Ectodermal cell (in vitro differentiated cells): ENCODE results near the gene SNAI3.

Source experiments
- H3K27ac ChIP-seq: 2 replicates; pipeline ENCODE4 v1.7.0; 2013; ENCODE audit warnings: mild to moderate bottlenecking, low read depth, low read length; ENCODE audit not compliant: insufficient read depth, poor library complexity, severe bottlenecking
- H3K27me3 ChIP-seq: 2 replicates; pipeline ENCODE4 v1.7.0; 2013; ENCODE audit warnings: mild to moderate bottlenecking, low read length; ENCODE audit not compliant: insufficient read depth, control insufficient read depth, poor library complexity, severe bottlenecking
- H3K36me3 ChIP-seq: one replicate; pipeline ENCODE4 v1.7.0; 2013; ENCODE audit warnings: low read length; ENCODE audit not compliant: control insufficient read depth, insufficient read depth
- H3K4me1 ChIP-seq: one replicate; pipeline ENCODE4 v1.7.0; 2013; ENCODE audit warnings: low read length; ENCODE audit not compliant: control insufficient read depth, insufficient read depth
- H3K4me3 ChIP-seq: 2 replicates; pipeline ENCODE4 v1.7.0; 2013; ENCODE audit warnings: low read depth, low read length, control low read depth; ENCODE audit not compliant: insufficient read depth
- H3K9me3 ChIP-seq: 2 replicates; pipeline ENCODE4 v1.7.0; 2013; ENCODE audit warnings: mild to moderate bottlenecking, low read length, moderate library complexity; ENCODE audit not compliant: control insufficient read depth
- WGBS, 2 experiments: methylation state at CpG; one replicate each; pipeline ENCODE4 v1.1.7; 2013; ENCODE audit warnings: missing lambda C conversion rate in 2 of 2; 5-methylcytosine and 5-hydroxymethylcytosine counted together

The SNAI3 gene

DNA sequence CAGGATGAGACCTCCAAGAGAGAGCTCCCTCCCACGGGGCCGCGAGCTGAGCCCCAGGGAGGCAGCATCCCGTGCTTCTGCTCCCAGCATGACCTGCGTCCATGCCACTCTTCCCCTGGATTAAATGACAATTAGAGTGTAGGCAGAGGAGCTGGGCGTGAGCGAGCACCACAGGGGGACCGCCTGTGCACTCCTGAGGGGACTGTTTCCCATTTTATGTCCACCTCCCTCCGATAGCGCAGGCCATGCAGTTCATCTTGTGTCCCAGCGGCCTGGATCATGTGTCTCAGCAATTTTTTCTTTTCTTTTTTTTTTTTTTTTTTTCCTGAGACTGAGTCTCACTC is 53.7 kb downstream of the SNAI3 start:
- Histone ChIP-seq H3K9me3 (no peaks in the 10 kb centered on the region), H3K27ac (no peak overlapping the region), H3K27me3 (peaks cover 21% of the 10 kb centered on the region), H3K36me3 (peaks cover 2% of the 10 kb centered on the region), H3K4me3 (no peak overlapping the region), H3K4me1 (peaks cover 10% of the 10 kb centered on the region)
- WGBS, 2 experiments, result 91 to 93% methylated on average over 11 of the region's 11 CpGs

DNA sequence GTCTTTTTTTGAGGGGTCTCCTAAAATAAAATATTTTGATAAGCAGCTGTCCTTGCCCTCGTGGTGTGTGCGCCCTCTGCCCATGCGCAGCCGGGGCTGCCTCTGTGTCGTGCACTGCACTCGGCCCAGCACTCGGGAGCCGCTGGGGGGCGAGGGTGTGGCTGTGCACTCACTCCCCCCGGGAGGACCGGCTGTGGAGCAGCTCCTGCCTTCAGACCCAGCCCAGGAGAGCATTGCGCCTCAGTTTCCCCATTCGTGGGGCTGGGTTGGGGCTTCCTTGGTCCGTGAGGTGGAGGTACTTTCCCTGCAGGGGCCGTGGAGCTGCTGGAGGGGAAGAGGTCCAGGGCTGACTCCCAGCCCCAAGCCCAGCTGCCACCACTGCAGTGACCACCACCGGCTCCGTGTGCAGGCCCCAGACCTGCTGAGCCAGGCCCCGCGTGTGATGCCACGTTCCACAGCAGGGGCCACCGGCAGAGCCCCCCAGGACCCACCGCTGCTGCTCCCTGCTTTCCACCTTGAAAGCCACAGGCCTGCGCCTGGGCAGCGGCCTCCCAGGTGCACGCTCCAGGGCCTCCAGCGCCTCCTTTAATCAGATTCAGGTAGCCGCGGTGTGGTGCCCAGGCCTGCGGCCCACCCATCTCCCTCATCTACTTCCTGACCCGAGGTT is 54.3 kb downstream of the SNAI3 start:
- H3K27ac ChIP-seq, result no peak overlapping the region
- H3K4me1 ChIP-seq, result peaks cover 10% of the 10 kb centered on the region
- no peaks in the 10 kb centered on the region for H3K9me3 ChIP-seq
- WGBS, 2 experiments, result 92 to 93% methylated on average over 30 of the region's 30 CpGs
- H3K27me3 ChIP-seq, result peaks cover 21% of the 10 kb centered on the region
- no peak overlapping the region for H3K4me3 ChIP-seq
- peaks cover 2% of the 10 kb centered on the region for H3K36me3 ChIP-seq

DNA sequence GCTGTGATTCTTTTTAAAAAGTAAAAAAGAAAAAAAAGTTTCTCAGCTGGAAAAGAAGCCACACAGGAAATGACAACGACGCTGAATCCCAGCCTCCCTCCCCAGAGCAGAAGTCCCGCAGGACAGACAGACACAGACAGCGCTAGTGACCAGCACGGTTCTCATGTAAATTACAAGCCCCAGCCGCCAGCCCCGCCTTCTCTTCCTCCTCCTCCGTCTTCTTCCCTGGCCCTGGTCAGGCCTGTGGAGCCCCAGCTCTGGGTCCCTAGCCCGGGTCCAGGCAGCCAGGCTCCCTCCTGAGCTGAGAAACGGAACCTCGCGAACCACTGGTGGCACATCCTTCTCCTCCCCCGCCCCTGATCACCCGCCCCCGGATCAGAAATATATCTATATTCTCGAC is 54.9 kb downstream of the SNAI3 start:
- peaks cover 2% of the 10 kb centered on the region for H3K36me3 ChIP-seq
- peaks cover 10% of the 10 kb centered on the region for H3K4me1 ChIP-seq
- peaks cover 21% of the 10 kb centered on the region for H3K27me3 ChIP-seq
- 77 to 83% methylated on average over 13 to 16 of the region's 16 CpGs for WGBS, 2 experiments
- H3K4me3 ChIP-seq, result no peak overlapping the region
- H3K27ac ChIP-seq, result no peak overlapping the region
- no peaks in the 10 kb centered on the region for H3K9me3 ChIP-seq

DNA sequence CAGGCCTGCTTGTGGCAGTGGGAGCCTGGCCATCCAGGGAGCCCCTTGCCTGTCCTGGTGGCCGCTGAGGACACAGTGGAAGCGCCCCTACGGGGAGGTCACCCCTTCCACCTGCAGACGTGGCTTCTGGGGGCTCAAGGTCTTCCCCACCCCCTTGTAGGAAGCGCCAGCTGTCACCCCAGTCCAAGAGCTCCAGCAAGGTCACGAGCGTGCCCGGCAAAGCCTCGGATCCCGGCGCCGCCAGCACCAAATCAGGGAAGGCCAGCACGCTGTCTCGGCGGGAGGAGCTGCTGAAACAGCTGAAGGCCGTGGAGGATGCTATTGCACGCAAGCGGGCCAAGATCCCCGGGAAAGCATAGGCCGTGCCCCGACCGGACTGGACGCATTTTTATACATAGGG is 55.4 kb downstream of the SNAI3 start:
- peaks cover 2% of the 10 kb centered on the region for H3K36me3 ChIP-seq
- peaks cover 21% of the 10 kb centered on the region for H3K27me3 ChIP-seq
- H3K4me3 ChIP-seq, result no peak overlapping the region
- 94 to 95% methylated on average over 23 of the region's 23 CpGs for WGBS, 2 experiments
- no peak overlapping the region for H3K27ac ChIP-seq
- H3K4me1 ChIP-seq, result peaks cover 10% of the 10 kb centered on the region
- H3K9me3 ChIP-seq, result no peaks in the 10 kb centered on the region

DNA sequence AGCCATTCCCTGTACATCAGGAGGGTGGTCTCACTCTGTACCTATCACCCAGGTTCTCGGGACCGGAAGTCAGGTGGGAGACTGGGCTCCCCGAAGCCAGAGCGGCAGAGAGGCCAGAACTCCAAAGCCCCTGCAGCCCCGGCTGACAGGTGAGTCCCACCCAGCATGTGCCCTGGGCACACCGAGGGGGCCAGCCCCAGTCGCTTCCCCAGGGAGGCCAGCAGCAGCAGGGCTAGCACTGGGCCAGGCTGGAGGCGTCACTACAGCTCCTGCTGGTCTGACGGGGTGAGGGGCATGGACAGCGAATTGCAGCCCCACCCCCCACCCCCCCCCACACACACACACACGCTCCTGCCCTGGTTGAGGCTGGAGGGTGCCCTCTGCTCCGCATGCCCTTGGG is 55.9 kb downstream of the SNAI3 start:
- peaks cover 16% of the 10 kb centered on the region for H3K27me3 ChIP-seq
- peaks cover 2% of the 10 kb centered on the region for H3K36me3 ChIP-seq
- no peak overlapping the region for H3K4me3 ChIP-seq
- no peaks in the 10 kb centered on the region for H3K9me3 ChIP-seq
- WGBS, 2 experiments, result 95% methylated on average over 9 to 12 of the region's 12 CpGs
- no peak overlapping the region for H3K27ac ChIP-seq
- peaks cover 10% of the 10 kb centered on the region for H3K4me1 ChIP-seq

DNA sequence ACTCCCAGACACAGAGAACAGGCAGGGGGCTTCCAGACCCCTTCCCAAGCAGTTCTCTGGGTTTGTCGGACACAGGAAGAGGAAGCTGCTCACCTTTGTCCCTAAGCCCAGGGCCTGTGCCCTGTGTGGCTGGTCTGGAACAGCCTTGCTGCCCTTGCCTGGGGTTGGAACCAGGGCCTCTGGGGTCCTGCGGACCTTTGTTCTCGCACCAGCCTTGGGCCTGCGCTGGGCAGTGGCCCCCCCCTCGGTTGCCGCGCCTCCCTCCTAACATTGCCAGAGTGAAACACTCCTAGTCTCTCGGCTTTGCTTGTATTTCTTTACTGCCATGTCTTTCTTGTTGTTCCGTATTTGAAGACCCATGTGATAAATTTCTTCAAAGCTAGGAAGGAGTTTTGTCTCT is 56.5 kb downstream of the SNAI3 start:
- 85% methylated on average over 9 of the region's 9 CpGs for WGBS, 2 experiments
- no peaks in the 10 kb centered on the region for H3K9me3 ChIP-seq
- H3K27ac ChIP-seq, result no peak overlapping the region
- H3K4me1 ChIP-seq, result peaks cover 8% of the 10 kb centered on the region
- H3K4me3 ChIP-seq, result no peak overlapping the region
- H3K36me3 ChIP-seq, result peaks cover 2% of the 10 kb centered on the region
- H3K27me3 ChIP-seq, result peaks cover 10% of the 10 kb centered on the region

DNA sequence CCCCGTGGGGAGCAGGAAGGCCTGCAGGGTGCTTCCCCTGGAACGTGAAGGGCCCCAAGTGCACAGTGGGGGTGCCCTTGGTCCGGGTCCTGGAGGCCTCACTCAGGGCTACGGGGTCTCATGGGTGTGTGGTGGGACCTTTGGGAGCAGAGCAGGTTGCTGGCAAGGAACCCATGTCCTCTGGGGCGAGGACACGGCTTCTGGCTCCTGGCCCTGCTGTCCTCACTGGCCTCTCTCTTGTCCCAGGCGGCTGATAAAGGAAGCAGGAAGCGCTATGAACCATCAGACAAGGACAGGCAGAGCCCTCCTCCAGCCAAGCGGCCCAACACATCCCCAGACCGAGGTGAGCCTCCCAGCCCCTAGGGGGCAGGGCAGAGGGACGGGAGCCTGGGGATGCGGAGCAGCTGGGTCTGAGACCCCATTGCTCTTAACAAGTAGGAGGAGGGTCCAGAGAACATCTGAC is 57.8 kb downstream of the SNAI3 start:
- Histone ChIP-seq H3K27me3 (no peaks in the 10 kb centered on the region), H3K9me3 (no peaks in the 10 kb centered on the region), H3K36me3 (peaks cover 15% of the 10 kb centered on the region), H3K4me1 (no peaks in the 10 kb centered on the region), H3K4me3 (no peak overlapping the region), H3K27ac (no peak overlapping the region)
- WGBS, 2 experiments, result 69 to 70% methylated on average over 12 of the region's 12 CpGs
